ENCODE measurements around the gene TSPAN31.

The TSPAN31 gene

DNA sequence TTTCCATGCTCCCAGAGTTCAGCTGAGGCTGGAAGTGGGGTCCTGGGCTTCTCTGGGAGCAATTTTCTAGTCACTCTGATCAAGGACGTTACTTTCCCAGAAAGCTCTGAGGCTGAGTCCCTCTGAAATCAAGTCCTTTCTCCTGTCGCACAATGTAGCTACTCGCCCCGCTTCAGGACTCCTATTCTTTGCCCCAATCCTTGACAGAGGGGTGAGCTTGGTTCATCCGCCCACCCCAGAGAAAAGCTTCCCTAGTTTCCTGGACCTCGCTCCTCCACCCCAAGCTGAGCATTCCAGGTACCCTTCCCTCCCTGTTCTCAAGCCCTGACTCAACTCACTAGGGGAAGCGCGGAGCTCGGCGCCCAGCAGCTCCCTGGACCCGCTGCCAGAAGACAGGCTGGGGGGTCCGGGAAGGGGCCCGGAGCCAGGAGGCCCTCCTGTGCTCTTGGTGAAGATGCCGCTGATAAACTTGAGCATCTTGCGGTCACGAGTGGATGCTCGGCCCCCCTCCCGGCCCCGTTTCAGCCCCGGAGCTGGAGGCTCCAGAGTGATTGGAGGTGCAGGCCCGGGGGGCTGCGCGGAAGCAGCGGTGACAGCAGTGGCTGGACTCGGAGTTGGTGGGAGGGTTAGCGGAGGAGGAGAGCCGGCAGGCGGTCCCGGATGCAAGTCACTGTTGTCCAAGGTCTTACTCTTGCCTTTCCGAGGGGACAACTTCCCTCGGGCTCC is 7.9 kb upstream of the TSPAN31 start:
- DNase-seq, result peak in 1 of 2 experiments; percentile 31

DNA sequence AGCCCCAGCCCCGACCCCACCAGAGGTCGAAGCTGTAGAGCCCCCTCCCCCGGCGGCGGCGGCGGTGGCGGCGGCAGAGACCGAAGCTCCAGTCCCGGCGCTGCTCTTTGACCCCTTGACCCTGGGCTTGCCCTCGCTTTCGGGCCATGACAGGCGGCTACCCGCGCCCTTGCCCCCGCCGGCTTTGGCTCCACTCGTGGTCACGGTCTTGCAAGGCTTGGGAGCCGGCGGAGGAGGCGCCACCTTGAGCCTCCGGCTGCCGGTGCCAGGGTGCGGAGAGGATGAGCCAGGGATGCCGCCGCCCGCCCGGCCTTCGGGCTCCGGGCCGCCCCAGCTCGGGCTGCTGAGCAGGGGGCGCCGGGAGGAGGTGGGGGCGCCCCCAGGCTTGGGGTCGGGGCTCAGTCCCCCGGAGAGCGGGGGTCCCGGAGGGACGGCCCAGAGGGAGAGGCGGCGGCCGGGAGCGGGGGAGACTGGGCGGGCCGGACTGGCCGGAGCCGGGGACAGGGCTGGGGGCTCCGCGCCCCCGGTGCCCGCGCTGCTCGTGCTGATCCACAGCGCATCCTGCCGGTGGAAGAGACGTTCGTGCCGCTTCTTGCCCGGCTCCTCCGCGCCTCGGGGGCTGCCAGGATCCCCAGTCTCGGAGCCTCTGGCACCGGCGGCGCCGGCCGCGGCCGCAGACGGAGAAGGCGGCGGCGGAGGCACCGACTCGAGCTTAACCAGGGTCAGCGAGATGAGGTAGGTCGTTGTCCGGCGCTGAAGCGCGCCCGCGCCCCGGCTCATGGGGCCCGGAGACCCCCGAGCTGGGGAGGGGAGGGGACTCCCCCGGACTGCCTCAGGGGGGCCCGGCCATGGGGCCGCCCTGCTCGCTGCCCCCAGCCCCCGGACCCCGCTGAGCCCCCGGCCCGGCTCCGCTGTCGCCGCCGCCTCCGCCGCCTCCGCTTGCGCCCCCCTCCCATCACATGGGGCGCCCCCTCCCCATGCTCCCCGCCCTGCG is 7.1 kb upstream of the TSPAN31 start:
- DNase-seq, result peak in 1 of 2 experiments; percentile 44

DNA sequence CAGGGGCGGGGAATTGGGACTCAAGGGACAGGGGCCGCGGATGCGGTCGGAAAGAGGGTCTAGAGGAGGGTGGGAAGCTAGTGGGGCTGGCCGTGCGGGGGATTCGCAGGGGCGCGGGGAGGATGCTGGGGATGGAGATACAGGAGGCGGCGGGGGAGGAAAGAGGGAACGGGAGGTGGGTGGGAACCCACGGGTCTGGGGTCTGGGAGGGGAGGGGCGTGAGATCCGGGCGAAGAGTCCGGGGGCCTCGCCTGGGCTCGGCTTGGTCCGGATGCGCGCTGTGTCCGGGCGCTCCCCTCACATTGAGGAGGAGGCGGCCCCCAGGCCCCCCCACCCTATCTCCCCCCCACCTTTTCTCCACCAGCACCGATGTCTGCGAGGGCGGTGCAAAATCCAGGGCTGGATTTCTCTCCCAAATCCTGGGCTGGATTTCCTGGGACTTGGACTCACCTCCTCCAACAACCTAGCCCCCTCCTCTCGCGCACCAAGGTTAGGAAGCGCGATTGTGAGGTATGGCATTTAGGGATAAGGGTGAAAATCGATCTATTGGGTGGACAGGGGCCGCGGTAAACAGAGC is 6.1 kb upstream of the TSPAN31 start, which contains the start of gene AGAP2:
Gene AGAP2, minus strand, starts transcription at position 82 of the 577 bp plus-strand sequence. CDS start 496 bp downstream, outside the sequence.
- DNase-seq, result peak; percentile 52 to 64

- peak; percentile 62 to 70 for DNase-seq
Observed at GRCh38 chr12:57739387-57739786, 5.5 kb upstream of the TSPAN31 start.

DNA sequence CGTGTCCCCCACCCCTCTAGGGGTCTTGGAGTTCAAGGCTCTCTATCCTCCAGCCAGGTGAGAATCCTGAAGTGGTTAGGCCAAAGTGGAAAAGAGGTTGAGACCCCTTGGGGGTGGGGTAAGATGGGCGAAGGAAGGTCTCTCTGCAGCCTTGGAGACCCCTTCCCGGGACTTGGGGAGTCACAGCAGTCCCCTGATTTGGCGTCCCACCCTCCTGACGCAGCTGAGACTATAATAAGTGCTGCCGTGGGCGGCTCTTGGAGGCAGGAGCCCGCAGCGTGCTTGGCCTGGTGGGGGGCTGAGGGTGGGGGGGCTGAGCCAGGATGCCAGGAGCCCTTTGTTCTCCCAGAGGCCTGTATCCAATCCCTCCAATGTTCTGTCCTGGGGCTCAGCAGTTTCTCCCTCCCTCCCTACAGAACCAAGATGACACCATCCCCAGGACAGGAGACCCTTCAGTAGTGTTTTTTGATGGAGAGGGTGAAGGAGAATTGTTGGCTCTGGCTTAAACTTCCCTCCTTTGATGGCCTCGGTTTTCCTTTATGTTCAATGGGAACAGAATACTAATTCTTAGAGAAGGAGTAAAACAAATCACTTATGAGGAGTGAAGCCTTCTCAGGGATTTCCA is 4.8 kb upstream of the TSPAN31 start:
- no peak for DNase-seq

DNA sequence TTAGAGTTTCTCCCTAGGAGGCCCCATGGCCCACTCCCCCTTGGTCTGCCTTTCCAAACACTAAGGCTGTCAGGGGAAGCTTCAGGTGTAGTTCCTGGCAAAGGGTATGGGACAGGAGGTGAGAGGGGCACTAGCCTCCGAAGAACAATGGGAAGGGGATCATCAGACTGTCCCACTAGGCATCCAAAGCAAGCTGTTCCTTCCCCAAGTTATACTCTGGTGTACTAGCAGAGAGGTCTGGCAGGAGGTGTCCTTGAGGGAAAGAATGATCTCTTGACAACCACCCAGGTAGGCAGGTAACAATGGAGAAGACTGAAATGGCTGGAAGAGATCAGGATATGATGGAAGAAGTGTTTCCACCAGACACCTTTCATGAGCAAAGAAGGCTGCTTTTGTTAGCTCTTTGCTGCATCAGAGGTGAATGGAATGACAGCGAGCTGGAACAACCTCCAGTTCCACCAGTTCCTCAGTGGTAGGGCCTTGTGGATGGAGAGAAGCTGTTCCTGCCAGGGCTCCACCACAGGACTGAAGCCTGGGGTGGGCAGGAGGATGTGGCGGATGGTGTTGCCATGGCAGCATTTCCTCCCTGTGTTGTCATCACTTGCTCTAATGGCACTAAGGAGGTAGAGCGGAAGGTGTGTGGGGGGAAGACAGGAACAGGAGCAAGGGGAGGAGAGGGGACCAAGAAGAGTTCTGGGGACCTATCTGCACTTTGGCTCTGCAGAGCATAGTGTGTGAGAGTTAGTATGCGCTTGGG is 4.0 kb upstream of the TSPAN31 start:
- DNase-seq, result peak in 1 of 2 experiments; percentile 11

DNA sequence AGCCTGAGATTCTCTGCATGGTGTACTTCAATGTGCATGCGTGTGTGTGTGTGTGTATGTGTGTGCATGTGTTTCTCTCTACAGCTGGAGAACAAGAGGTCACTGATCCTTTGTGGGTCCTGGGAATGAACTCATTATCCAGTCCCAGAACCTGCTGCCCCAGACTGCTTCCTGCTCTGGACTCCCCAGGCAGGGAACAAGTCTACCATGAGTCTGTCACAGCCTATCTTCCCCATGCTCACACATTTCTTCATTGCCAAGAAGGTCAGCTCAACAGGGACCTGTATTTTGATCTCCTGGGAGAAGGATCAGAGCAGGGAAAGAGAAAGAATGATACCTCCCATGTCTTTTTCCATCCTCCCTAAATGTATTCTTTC is 3.4 kb upstream of the TSPAN31 start:
- DNase-seq, result no peak

DNA sequence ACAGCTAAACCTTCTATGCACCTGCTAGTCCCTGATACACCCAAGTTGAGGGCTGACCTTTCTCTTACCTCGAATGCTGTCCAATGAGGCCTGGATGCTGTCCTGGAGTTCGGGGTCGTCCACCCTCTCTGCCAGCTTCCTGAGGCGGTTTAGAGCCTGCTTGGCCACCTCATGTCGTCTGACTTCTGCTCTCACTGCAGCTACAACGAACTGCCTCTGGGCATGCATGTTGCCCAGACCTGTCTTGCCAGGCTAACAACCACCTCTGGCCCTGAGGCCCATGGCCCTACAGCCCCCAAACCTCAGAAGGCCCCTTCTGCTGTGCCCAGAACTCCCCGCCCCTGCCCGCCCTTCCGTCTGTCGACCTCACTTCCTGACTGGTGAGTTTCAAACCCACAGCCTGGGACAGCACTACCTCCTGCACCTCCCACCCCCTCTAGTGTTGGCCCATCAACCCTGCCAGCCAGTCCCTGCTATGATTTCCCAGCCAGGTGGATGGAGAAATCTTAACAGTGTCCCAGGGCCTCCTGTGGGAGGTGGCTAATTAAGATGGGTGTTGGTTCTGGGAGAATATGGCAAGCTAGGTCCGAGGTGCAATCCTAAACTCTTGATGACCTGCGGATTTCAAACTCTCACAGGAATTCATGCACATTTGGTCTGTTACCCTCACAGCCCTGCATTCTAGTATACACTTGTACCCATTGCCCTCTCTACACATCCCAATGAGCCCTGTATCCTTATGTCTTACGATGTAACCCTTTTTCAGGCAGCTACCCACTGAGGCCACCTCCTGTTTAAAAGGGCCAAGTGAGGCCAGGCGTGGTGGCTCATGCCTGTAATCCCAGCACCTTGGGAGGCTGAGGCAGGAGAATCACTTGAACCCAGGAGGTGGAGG is 2.7 kb upstream of the TSPAN31 start:
- DNase-seq, result peak in 1 of 2 experiments; percentile 15

- no peak for DNase-seq
Observed at GRCh38 chr12:57743769-57744168, 1.1 kb upstream of the TSPAN31 start.

GRCh38 chr12:57744194-57744776 is 554 bp upstream of the TSPAN31 start:
- DNase-seq, result no peak

- DNase-seq, result peak in 1 of 2 experiments; percentile 37
Observed at GRCh38 chr12:57745485-57745881, 644 bp downstream of the TSPAN31 start.

DNA sequence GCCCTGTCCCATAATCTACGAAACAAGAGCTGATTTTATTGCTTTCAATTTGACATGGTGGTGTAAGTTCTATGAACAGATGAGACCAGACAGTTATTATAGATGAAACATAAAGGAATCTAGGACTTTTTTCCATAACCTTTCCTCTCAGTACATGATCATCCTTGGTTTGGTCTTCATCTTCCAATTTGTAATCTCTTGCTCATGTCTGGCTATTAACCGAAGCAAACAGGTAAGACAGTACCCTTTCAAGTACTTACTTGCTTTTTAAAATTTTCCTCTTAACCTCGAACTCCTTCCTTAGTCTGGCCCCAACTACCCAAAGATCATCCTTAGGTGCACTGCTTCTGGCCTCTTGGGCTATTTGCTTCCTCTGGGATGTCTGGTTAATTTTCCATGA is 1.2 kb downstream of the TSPAN31 start:
- no peak for DNase-seq

- DNase-seq, result no peak
Observed at GRCh38 chr12:57749061-57749460, 4.2 kb downstream of the TSPAN31 start.

DNA sequence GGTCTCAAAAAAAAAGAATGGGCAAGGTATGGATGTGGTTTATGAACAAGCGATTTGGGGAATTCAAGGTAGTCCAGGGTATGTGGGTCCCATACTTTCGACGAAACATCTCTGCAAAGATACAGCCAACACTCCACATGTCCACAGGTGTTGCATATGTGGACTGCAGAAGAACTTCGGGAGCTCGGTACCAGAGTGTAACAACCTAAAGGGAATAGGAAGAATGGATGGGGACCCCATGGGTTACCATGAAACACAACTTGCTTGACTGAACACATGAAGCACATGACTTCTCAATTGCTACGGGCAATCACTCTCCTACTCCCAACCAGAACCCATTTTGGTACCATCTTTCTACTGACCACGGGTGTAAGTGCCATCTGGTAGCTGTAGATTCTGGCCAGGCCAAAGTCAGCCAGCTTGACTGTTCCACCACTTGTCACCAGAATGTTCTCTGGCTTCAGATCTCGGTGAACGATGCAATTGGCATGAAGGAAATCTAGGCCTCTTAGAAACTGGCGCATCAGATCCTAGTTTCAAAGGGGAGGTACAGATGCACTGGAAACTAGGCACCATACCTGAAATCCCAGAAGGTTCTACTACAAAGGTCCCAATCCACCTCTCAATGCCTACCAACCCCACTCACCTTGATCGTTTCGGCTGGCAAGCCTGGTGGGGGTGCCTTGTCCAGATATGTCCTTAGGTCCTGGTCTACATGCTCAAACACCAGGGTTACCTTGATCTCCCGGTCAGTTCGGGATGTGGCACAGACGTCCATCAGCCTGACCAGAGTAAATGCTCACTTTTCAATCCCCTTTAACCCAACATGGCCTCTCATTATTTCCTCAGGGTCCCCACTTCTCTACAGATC is 6.0 kb downstream of the TSPAN31 start:
- DNase-seq, result no peak

GRCh38 chr12:57751432-57751787 is 6.6 kb downstream of the TSPAN31 start:
- peak in 1 of 2 experiments; percentile 46 for DNase-seq

- peak; percentile 98 to 99 for DNase-seq
Observed at GRCh38 chr12:57751788-57752667, 7.2 kb downstream of the TSPAN31 start, which contains the start of gene CDK4. CDK4 (minus strand) TSS chr12:57752310; CDS start chr12:57751717, 593 bp downstream.

DNA sequence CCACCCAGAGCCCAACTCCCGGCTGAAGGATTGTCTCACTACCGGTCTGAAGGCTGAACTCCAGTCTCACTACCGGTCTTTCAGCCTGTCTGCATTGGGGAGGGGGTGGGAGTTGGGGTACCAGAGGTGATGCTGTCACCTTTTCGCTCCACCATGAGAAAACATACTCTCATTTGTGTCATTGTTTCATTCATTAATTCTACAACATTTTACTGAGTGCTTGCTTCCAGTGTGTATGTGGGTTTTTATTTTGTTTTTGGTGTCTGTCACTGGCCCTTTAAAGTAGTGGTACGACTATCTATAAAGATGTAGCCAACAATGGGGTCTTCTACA is 7.8 kb downstream of the TSPAN31 start:
- DNase-seq, result no peak

- peak in 1 of 2 experiments; percentile 24 for DNase-seq
Observed at GRCh38 chr12:57753756-57754337, 9.0 kb downstream of the TSPAN31 start.

Data from NCI-H524 (cell line).